Left colon (tissue), 2 donors: ENCODE measurements around the gene STIL. TPM values are rescaled to one million over a fixed set of nuclear protein-coding genes. Genes with fewer than 3 reads are reported as not detected.

Experiments used
- ATAC-seq: fragments of 200-7000 bp; cut with Tn5 transposase; one replicate; pipeline ENCODE4 v1.9.1; 2020; ENCODE audit warnings: mild to moderate bottlenecking, moderate library complexity
- DNase-seq, 2 donors: peaks; one replicate each; pipeline ENCODE4 v3.0.0-alpha.2; 2020
- intact Hi-C, 2 donors: fragments of 100-400 bp; cut with DNase I in 1 of 2; cut with micrococcal nuclease in 1 of 2; formaldehyde crosslinking; loops; one replicate each; pipeline versions ENCODE4 v1.11.2 to v1.14.0; 2022; cut with DNase I, micrococcal nuclease
- total RNA-seq, 2 donors: library from RNA; stranded (reverse); fragmentation: NEBNext Ultra II Directional; extraction: Animal tissue kit (Norgen Biotek cat#: 25700); gene quantifications; one replicate each; pipeline ENCODE4 v1.2.1, GENCODE V29; 2021
- donor health status: DM: no; HTN: no; CAD: no.
- donor health status: DM: yes; HTN: yes; CAD: no.

Gene STIL
- total RNA-seq, 2 donors from 2014 or later, result 4.7 to 10.7 TPM

DNA sequence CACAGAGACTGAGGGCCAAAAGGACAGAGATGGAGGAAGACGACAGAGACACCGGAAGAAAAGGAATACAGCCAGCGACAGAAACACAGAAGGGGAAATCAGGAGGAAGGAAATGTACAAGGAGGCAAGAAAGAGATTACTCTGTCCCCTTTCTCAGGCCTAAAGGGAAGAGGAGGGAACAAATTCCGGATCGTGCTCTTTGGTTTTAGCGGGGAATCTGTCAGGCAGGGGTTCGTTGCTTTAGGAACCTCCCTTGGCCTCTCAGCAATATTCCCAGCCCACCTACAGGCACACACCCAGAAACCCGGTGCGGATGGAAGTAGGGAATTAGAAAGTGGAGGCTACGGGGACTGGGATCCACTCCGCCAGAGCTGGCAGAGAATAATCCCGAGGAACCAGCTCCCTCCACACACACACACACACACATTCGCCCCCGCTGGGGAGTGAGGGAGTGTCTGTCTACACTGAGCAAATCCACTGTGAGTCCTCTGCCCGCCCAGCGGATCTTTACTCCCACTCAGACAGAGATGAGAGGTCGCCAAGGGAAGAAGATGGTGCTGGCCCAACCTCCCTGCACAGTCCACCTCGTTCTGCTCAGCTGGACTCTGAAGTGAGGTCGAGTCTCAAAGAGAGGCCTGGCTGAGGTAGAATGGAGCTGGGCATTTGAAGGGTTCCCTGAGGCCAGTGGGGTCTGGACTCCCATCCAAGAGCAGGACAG is 87.7 kb downstream of the STIL start:
- no peak for ATAC-seq
- intact Hi-C loops, result no loop called here
- DNase-seq, result no peak

- DNase-seq (no peak), ATAC-seq (peak; percentile 33)
- intact Hi-C loops, result no loop called here
These were observed 88.4 kb downstream of the STIL start for GRCh38 chr1:47225430-47226100.

DNA sequence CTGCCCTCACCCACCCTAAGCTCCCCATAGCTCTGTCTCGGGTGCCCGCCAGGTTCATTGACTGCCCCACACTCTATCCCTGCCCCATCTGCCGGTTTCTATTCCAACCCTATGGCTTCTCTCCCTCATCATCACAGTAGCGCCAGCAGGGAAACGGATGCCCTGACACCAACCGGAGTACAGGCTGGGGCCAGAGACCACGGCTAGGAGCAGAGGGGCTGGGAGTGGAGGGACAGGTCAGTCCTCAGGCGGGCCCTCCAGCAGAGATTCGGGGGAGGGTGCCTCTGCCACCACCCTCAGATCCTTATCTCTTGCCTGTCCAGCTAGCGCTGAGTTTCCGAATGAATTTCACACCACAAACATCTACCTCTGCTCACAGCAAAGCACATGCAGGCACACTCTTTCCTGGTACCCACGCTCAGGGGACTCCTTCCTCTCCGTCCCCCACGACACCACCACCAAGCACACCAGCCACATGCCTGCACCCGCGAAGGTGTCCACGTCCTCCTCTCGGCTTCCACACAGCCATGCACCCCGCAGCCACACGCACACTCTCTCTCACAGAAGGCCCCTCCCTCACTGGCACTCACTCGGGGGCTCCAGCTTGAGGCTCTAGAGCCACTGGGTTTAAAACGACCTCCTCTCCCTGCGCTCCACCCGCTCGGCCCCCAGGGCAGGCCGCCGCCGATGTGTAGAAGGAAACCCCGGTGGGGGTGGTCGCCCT is 89.1 kb downstream of the STIL start:
- intact Hi-C loops, result no loop called here
- DNase-seq (no peak), ATAC-seq (no peak)

- ATAC-seq (no peak), DNase-seq (no peak)
- intact Hi-C loops, result no loop called here
These were observed 89.8 kb downstream of the STIL start for GRCh38 chr1:47223921-47224675.

GRCh38 chr1:47223174-47223920 is 90.6 kb downstream of the STIL start:
- no peak for DNase-seq
- intact Hi-C loops, result no loop called here
- no peak for ATAC-seq

GRCh38 chr1:47222476-47222875 is 91.5 kb downstream of the STIL start:
- no peak for DNase-seq
- ATAC-seq, result no peak
- intact Hi-C loops, result no loop called here

GRCh38 chr1:47219590-47220220 is 94.2 kb downstream of the STIL start:
- ATAC-seq (no peak), DNase-seq (no peak)
- intact Hi-C loops, result no loop called here

DNA sequence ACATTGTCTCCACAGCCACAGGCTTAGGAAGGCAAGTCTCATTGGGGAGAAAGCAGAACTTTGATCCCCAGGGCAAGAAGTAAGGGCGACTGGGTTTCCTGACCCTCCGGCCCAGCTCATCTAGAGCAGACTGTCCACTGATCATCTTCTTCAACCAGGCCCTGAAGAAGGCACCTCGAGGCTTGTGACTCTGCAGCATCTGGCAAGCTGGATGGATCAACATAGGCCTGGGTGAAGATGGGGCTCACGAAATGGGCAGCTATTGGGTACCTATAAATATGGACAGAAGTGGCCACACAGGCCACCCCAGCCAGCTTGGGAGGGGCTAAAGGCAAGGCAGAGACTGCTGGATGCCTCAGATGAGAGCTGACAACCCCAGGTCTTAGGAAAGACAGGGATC is 94.9 kb downstream of the STIL start:
- intact Hi-C loops, result no loop called here
- DNase-seq (no peak), ATAC-seq (no peak)

- ATAC-seq, result no peak
- peak in 1 of 2 donors; percentile 20 for DNase-seq
- intact Hi-C loops, result no loop called here
These were observed 97.5 kb downstream of the STIL start for GRCh38 chr1:47216278-47217059.

- ATAC-seq (no peak), DNase-seq (peak in 1 of 2 donors; percentile 7)
- intact Hi-C loops, result no loop called here
These were observed 98.2 kb downstream of the STIL start for GRCh38 chr1:47215713-47216112.

DNA sequence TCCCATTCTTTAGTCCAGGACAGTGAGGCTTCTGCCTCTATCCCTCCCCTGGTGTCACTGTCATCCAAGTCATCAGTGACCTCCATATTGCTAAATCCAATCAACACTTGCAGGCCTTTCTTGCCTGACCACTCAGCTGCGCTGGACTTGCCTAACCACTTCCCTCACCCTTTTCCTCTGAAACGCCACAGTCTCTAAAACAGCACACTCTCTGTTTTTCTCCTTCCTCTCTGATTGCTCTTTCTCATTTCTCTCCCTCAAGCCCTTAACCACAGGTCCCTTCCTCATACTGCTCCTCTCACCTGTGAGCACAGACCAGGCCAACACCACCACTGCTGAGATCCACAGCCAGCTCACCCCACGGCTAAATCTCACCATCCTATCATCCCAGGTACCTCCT is 99.4 kb downstream of the STIL start:
- intact Hi-C loops, result no loop called here
- ATAC-seq (no peak), DNase-seq (peak in 1 of 2 donors; percentile 10)

DNA sequence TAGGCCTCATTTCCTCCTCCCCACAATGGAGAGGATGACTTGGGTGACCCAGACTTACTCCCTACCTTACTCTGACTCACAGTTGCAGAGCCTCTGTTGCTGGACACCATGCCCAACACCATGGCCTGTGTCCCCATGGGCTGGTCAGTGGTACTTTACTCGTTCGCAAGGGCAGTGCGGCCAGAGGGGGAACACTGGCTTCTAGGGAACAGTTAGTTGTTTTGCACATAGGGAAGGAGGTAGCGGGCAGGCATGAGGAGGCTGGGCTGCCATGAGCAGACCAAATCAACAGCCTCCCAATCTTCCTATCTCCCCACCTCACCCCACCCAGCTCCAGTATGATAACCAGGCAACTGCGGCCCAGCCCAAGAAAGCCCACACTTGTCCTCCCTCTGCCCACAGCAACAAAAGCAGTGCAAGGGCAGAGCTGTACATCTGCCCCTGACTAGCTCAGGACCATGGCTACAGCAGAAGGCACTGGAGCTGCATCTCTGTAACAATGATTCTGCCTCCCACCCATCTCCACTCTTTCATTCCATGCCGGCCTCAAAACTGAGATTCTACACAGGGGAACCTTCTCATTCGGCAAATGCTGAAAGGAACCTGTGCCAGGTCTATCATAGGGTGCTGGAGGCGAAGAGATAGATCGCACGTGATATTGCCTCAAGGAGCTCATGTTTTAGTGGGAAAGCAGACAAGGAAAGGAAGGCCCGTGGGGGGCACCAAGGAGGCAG is 100.5 kb downstream of the STIL start:
- DNase-seq, result peak in 1 of 2 donors; percentile 16
- ATAC-seq, result no peak
- intact Hi-C loops, result no loop called here

DNA sequence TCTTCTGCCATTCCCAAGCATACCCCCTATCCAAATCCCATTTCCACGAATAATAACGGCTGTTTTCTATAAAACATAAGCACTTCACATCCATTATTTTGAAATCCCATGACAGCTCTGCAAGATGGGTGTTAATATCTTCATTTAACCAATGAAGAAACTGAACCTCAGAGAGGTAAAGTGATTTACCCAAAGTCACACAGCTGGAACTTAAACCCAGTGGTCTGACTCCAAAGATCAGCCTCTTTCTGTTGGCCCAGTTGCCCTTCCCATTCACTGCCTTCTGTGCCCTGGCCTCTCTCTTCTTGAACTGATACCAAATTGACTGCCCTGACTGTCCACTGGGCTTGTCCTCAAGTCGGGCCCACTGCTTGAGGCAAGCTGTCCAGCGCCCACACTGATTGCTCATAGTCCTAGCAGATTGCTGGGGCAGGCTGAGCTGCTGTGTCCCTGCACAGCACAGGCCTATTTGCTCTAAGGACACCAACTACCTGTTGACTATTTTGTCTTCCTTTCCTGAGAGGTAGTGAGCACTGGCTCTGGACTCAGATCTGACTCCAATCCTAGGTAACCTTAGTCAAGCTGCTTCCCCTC is 101.2 kb downstream of the STIL start:
- DNase-seq, result no peak
- ATAC-seq, result no peak
- intact Hi-C loops, result no loop called here

- DNase-seq (peak; percentile 14 to 36), ATAC-seq (no peak)
- intact Hi-C loops, result no loop called here
These were observed 102.1 kb downstream of the STIL start for GRCh38 chr1:47211796-47212269.

DNA sequence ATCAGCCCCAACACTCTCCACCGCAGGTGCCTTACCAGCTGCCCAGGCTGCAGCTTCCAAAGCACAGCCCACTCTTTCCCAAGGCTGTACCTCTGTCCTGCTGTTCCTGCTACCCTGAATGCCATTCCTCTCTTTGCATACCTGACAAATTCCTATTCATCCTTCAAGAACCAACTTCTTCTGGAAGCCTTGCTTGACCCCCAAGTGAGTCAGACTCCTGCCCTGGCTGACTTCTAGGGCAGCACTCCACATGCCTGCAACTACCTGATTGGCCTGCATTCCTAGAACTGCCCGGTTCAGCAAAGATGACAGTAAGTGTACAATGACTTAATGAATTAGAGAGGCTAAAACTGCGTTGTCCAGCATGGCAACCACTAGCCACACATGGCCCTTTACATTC is 103.3 kb downstream of the STIL start:
- ATAC-seq (no peak), DNase-seq (no peak)
- intact Hi-C loops, result no loop called here

GRCh38 chr1:47209725-47210325 is 104.1 kb downstream of the STIL start:
- intact Hi-C loops, result no loop called here
- DNase-seq, result no peak
- ATAC-seq, result no peak
